GM11168 (cell line): ENCODE data around the gene DKK3.
"Not testable (repeated sequence)": the region's sequence is repeated elsewhere in the genome, so short reads cannot be mapped to it uniquely, and the experiment has no call there.

Experiments used
- in situ Hi-C: fragments of 300-500 bp; cut with MboI; formaldehyde crosslinking; loops from one replicate; pipeline ENCODE4 v1.12.0; 2022; ENCODE audit warnings: low sequenced_read_pairs; ENCODE audit not compliant: unreplicated experiment

The DKK3 gene

DNA sequence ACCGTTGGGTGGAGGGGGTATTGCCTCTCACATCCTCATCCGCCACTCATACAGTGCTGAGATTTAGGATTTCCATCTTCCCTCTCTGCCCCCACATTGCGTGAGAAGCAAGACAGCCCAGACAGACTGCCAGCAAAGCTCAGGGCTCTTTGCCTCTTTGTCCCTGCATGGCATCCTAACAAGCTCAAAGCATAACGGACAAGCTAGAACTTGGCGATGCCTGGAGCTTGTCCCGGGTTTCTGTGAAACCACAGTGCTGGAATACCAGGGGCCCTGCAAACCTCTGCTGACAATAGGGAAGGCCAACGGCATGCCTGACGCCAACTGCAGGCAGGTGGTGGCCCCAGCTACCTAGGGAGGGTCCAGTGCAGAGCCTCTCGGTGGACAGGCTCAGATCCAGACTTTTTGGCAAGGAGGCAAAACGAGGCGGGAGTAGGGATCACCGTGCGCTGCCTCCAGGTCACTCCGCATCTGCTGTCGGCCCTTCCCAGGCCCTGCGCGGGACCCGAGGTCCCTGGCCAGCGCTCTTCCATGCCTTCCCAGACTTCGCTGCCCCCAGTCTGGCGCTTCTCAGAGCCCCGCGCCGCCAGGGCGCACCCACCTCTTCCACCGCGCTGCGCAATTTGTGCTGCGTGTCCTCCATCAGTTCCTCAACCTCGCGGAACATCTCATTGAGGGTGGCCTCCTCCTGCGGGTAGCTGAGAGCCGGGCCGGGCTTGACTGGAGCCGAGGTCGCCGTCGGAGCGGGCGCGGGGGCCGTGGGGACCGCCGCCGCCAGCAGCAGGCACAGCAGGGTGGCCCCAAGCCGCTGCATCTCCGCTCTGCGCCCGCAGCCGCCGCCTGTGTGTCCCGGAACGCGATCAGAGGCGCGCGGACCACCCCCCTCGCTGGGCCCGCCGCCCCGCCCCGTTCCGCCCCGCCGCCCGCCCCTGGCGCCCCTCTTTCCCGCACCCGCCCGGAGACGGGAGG is at the start of gene DKK3:
DKK3 (minus strand) TSS at position 858 of the 969 bp plus-strand sequence; CDS start at position 814, 44 bp downstream.
- in situ Hi-C loops: no loop called here

DNA sequence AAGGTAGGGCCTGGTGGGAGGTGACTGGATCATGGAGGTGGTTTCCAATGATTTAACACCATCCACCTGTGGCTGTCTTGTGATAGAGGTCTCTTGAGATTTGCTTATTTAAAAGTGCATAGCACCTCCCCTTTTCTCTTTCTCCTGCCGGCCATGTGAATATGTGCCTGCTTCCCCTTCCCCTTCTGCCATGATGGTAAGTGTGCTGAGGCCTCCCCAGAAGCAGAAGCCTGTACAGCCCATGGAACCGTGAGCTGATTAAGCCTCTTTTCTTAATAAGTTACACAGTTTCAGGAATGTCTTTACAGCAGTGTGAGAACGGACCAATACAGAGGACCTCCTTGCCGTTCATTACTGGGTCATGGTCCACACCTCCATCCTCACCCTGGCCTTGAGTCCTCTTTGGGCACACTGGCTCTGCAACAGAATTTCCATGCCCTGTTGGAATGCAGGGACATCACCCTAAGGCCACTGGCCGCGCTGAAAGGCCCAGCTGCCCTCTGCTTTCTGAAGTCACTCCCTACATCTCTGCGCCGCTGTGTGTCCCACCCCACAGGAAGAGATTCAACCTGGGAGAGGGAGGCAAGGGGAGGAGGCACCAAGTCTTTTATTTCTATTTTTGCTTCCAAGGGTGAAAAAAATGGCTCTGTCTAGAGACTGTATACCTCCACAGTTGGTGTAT is 49.0 kb upstream of the DKK3 start:
- in situ Hi-C loops: no loop called here

DNA sequence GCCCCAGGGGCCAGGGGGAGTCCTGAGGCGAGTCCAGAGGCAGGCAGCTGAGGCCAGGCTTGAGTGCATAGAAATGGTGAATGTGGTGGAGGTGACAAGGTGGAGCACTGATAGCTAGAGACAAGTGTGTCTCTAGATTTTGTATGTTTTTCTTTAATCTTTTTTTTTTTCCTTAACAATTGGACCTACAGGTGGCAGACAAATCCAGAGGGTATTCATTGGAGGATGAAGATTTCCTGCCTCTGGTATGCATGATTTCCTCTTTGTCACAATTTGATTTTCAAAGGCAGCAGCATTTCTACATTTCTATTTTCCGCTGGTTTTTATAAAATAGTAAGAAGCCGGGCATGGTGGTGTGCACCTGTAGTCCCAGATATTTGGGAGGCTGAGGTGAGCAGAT is 47.7 kb upstream of the DKK3 start:
- in situ Hi-C loops: no loop called here

DNA sequence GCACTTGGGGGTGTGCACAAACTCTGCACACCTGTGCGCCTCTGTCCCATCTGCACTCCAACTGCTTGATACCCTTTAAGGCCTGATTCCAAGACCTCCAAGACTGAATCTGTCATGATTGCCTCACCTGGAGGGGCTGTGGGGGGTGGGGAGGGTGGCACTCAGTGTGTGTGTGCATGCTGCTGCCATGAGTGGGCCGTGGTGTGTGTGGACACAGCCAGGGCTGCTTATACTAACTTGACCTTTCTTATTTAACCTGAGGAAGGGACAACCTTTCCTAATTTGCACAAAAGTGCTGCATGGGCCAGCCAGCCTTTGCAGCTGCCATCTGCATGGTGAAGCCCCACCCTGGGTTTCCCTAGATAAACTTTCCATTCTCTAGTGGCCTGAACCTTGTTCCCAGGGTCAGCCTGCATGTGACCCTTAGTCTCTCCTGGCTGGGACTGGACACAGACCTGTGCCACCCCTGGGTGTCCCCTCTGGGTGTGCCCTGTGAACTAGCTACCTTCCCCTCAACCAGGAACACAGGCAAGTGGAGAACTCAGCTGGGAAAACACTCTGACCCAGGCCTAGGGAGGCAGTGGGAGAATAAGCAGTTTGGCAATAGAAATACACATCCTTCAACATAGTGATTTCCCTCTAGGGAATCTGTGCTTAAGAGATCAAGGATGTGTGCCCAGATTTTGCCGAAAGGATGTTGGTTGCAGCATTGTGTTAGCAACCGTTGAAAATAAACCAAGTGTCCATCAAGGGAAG is 45.4 kb upstream of the DKK3 start:
- in situ Hi-C loops: loop anchor here (5.0 kb wide), 1 partner anchor 219 kb away; no protein-coding TSS in a partner anchor

DNA sequence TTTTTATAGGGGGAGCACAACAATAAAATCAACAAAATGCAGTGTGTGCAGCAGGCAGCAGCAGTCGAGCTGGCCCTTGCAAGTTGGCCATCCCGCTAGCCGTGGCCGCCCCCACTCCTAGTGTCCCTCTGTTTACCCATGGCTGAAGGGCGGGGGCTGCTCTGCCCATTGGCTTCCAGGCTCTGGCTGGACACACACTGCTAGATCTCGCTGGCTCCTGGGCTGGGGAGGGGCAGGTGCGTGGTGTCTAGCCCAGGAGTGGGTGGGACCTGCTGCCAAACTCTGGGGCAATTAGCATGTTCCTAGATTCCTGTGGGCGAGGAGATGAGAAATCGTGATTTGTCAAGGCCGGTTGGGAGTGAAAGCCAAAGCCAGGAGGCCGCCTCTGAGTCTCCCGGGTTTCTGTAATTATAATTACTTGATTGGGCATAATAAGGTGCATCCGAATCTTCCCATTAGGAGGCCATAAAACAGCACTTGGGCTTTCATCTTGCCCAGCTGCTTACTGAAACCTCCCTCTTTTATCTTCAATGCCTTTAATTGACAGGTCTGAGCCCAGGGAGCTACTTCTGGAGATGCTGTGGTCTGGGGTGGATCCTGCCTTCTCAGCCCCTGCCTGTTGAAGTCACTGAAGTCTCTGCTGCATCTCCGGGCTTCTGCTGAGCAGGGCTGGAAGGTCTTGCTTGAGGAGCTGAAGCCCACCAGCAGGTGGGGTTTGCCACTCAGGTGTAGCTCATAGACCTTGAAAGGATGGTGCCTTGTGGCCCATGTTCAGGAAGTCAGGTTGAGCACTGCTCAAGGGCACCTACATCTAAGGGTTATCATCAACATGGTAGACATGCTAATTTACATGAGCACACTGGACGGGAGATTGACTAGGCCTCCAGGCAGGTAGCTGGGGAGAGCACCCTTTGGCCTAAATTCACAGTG is 44.5 kb upstream of the DKK3 start:
- in situ Hi-C loops: loop anchor here (5.0 kb wide), 1 partner anchor 219 kb away; no protein-coding TSS in a partner anchor

DNA sequence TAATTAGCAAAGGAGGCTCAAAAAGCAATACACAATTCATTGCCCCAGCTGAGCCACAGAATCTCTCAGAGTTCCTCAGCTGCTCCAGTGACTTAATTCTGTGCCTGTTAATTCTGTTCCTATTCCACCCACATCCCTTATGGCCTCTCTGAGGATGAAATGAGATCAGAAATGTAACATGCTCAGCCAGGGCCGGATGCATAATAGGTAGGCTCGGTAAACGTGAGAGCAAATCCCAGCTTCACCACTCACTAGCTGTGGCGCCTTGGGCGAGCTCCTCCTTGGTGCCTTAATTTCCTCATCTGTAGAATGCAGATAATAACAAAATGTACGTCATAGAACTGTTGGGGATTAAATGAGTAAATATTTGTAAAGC is 42.8 kb upstream of the DKK3 start:
- in situ Hi-C loops: loop anchor here (5.0 kb wide), 1 partner anchor 221 kb away; no protein-coding TSS in a partner anchor

DNA sequence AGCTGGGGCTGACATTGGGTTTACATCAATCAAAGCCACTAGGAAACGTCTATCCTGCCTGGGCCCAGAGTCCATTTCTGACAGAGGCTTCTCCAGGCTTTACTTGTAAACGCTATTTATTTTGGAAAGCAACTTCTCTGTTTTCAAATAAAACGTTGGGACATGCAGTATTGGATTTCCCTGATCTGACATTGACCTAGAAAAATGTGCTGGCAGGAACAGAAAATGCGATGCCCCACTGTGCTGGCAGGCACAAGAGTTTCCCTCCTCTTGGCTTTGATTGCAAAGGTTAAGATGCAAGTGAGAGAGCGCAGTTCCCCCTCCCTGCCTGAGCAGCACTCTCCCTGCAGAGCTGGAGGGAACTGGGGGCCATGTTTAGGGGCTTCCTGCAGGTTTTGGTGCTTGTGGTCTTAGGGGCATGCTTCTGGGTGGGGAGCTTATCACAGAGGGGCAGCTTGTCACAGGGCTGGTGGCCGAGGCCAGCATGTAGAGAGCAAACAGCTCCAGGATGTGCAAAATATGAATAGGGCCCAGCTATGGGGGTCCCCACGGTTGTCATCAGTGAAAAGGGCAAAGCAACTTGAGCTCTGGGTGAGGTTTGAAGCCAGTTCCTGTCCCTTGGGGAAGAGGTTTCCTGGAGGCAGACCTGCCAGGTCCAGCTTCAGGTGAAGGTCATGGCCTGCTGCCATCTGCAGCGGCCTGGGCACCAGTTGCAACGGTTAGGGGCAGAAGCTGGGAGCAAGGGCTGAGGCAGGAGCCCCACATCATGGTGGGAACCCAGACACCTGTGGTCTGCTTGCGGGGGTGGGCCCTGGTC is 42.3 kb upstream of the DKK3 start:
- in situ Hi-C loops: loop anchor here (5.0 kb wide), 1 partner anchor 222 kb away; no protein-coding TSS in a partner anchor

DNA sequence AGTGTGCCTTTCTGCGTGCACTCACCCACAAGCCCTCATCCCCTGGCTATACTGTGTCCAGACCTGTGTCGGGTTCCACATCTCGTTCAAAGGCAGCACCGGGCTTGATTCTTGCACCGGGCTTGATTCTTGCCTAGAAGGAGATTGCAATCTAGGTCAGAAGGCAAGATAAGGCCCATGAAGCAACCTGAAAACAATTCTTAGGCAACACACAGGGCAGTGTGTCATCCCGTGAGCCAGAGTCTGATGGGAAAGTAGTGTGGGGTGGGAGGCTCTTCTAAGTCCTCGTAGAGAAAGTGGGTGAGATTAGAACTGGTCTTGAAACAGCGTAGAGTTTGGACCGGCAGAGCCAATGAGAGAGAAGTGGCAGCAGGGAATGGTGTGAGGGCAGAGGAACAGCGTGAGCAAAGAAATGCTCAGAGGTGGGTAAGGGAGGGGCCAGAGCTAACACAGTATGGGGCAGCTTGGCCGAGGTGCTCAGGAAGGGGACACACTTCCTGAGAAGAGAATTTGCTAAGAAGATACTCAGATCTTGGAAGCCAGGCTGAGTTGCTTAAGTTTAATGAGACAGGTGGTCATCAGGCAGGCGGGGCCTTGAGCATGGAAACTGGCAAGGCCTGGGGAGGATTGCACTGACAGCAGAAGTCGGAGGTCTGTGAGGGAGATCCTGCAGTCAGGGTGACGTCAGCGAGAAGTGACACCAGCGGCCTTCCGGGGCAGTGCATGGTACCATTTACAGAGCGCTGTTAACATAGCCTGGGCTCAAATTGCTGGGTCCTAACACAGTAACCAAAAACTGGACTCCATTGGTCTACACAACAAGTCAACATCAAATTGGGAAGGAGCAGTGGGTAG is 40.7 kb upstream of the DKK3 start:
- in situ Hi-C loops: loop anchor here (5.0 kb wide), 1 partner anchor 188 kb away; no protein-coding TSS in a partner anchor

DNA sequence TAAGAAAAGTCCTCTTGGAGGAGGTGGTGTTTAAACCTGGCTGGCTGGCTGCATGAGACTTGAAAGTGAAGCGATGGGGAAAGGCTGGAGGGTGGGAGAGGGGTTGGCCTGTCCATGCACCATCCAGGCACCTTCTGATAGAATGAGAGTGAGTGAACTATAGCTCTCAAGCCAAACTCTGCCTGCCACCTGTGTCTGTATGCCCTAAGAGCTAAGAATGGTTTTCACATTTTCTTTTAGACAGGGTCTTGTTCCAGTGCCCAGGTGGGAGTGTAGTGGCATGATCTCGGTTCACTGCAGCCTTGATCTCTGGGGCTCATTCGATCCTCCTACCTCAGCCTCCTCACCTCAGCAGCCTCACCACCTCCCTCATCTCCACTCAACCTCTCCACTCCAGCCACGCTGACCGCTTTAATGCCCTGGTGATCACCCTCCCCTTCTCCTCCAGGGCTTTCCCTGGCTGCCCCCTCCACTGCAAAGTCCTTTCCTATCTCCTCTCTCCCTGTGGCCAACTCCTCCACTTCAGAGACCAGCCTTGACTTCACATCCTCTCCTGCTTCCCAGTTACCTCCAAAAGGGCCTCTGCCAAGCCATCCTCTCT is 38.3 kb upstream of the DKK3 start:
- in situ Hi-C loops: loop anchor here (5.0 kb wide), 1 partner anchor 191 kb away; no protein-coding TSS in a partner anchor

DNA sequence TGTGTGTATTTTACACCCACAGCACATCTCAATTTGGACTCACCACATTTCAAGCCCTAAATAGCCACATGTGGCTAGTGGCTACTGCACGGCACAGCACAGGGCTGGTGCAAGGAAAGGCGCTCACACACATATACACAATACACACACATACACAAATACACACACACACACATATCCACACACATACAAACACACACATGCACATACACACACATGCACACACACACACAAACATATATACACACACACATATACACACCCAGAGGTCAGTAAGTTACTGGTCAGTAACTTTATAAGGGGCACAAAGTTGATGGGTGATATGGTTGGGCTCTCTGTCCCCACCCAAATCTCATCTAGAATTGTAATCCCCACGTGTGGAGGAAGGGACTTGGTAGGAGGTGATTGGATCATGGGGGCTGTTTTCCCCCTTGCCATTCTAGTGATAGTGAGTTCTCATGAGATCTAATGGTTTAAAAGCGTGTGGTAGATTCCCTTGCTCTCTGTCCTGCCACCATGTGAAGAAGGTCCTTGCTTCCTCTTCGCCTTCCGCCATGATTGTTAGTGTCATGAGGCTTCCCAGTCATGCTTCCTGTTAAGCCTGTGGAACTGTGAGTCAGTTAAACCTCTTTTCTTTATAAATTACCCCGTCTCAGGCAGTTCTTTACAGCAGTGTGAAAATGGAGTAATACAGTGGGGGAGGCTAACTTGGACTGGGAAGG is 37.6 kb upstream of the DKK3 start:
- in situ Hi-C loops: loop anchor here (5.0 kb wide), 1 partner anchor 191 kb away; no protein-coding TSS in a partner anchor

DNA sequence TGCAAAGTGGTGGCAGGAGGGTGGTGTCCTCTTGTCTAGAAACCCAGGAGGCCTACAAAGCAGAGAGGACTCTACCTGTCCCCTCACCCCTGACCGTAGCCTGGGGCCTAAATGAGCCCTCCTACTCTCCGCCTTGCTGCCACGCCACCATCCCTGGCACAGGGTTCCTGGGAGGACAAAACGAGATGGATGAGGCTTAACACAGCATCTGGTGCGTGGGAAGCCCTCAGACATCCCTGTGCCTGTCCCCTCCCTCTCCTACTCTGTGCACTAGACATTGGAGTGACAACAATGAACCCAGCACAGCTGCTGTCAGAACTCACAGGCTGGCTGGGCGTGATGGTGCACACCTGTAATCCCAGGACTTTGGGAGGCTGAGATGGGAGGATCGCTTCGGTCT is 36.4 kb upstream of the DKK3 start:
- in situ Hi-C loops: loop anchor here (5.0 kb wide), 1 partner anchor 193 kb away; no protein-coding TSS in a partner anchor

DNA sequence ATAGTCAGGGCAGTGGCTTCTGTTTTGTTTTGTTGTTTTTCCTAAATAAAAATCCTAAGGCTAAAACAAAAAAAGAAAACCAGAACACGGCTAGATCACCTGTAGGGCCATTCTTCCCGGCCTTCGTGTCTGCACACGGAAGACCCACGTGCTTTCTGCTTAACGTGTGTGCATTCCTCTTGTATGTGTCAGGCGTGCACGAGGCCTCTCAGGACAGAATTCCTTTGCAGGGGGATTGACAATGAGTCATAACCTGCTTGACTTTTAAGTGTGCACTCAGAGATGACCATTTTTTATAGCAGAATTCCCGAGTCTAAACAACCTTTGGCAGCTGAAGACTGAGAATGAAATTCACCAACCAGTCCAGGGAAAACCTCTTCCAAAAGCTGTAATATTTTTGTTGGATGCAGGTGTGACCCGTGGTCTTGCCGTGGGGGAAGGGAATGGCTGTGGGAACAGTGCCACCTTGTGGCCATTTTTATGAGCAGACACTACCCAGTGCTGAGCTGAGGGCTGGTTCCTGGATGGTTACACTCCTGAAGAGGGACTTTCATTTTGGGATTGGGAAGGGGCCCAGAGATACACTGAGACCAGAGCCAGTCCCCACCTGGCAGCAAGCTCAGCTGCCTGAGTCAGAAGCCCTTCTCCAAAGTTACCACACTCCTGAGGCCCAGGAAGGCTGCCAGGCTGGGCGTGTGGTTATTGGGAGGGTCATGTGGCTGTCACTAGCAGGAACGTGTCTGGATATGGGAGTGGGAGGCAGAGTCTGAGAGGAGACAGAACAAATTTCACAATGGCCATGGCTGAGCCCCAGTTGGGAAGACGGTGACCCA is 35.7 kb upstream of the DKK3 start:
- in situ Hi-C loops: no loop called here

DNA sequence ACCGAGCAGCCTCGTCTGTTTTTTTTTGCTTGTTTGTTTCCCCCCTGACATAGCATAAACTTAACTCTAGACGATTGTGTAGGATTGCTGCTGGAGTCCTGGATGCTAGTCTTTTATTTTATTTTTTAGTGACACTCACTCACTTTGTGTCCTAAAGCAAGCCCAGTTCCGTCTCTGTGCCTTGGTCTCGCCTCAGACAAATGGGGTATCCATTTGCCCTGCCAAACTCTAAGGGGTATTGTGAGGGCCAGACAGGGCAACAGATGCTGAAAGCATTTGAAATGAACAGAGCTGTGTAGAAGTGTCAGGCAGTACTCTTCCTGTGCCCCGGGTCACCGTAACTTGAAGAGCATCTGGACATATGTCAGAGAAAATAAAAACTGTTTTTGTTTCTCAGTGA is 34.8 kb upstream of the DKK3 start:
- in situ Hi-C loops: no loop called here

DNA sequence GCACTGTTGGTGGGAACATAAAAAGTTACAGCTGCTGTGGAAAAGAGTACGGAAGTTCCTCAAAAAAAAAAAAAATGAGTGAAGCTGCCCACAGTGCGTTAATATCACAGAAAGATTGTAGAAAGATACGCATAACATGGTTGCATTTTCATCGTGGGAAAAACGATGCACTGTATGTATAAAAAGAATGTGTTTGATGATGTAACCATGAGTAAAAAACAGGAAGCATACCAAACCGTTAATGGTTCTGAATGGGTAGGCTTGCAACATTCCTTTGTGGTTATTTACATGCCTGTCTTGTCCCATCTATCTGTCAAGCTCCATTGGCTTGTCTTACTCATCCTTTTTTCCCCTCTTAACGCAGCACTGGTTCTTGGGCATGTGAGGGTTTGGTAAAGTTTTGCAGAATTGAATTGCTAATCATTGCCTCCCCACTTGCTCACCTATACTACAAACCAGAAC is 33.8 kb upstream of the DKK3 start:
- in situ Hi-C loops: no loop called here

DNA sequence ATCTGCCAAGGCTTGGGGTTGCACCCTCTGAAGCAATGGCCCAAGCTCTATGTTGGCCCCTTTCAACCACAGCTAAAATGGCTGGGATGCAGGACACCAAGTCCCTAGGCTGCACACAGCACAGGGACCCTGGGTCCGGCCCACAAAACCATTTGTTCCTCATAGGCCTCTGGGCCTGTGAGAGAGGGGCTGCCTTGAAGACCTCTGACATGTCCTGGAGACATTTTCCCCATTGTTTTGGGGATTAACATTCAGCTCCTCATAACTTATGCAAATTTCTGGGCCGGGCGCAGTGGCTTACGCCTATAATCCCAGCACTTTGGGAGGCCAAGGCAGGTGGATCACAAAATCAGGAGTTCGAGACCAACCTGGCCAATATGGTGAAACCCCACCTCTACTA is 32.3 kb upstream of the DKK3 start:
- in situ Hi-C loops: not testable (repeated sequence)
